ENCODE results near the gene CYB5R3. TPM values are rescaled to one million over a fixed set of nuclear protein-coding genes. Genes with fewer than 3 reads are reported as not detected.
A peak's percentile ranks its signal among the peaks of the same experiment; 100 is the strongest.

Gene CYB5R3
- polyA plus RNA-seq, 3 donors, result 49.7 to 76.4 (median 54.0) TPM

GRCh38 chr22:42685941-42686653 is 36.9 kb upstream of the CYB5R3 start:
- Histone ChIP-seq H4K20me1 (ENCODE audit: insufficient read depth, low read length) (no peaks in the 10 kb centered on the region), H3K4me2 (replicated peaks; ENCODE audit: extremely low read depth, low read length, poor library complexity, severe bottlenecking) (no peak overlapping the region), H3K27ac (ENCODE audit: low read depth in 1 of 2, low read length in 2 of 2) (no peak overlapping the region), H3K27me3 (ENCODE audit: control insufficient read depth in 2 of 2, insufficient read depth in 2 of 2, low read length in 2 of 2) (no peaks in the 10 kb centered on the region), H2AFZ (ENCODE audit: insufficient read depth, low read depth, low read length, poor library complexity, severe bottlenecking) (no peak overlapping the region), H3K9me3 (replicated peaks in 1 of 2; ENCODE audit: control insufficient read depth in 1 of 2, insufficient read depth in 1 of 2, low read length in 2 of 2) (no peaks in the 10 kb centered on the region), H3K4me3 (replicated peaks in 1 of 3; ENCODE audit: low read depth in 2 of 3, low read length in 3 of 3) (no peak overlapping the region), H3K9ac (ENCODE audit: insufficient read depth, low read length, poor library complexity, severe bottlenecking) (no peak overlapping the region), H3K79me2 (ENCODE audit: insufficient read depth, low read length) (no peaks in the 10 kb centered on the region), H3K36me3 (replicated peaks in 1 of 2; ENCODE audit: control insufficient read depth in 1 of 2, insufficient read depth in 2 of 2, low read length in 2 of 2) (no peaks in the 10 kb centered on the region), H3K4me1 (ENCODE audit: control insufficient read depth in 1 of 2, insufficient read depth in 2 of 2, low read length in 2 of 2) (no peaks in the 10 kb centered on the region)
- no peak overlapping the region for H3K4me3 Mint-ChIP-seq
- 0% methylated on average over 2 of the region's 5 CpGs for WGBS (ENCODE audit: insufficient coverage)
- no peaks in the 10 kb centered on the region for H3K36me3 Mint-ChIP-seq
- no peak for DNase-seq
- intact Hi-C loops (cut with micrococcal nuclease), result no loop called here
- H3K9me3 Mint-ChIP-seq, result no peaks in the 10 kb centered on the region
- peak overlapping the region in 1 of 7 donors; percentile 44 for H3K27ac Mint-ChIP-seq
- TF ChIP-seq, protein P1, sequence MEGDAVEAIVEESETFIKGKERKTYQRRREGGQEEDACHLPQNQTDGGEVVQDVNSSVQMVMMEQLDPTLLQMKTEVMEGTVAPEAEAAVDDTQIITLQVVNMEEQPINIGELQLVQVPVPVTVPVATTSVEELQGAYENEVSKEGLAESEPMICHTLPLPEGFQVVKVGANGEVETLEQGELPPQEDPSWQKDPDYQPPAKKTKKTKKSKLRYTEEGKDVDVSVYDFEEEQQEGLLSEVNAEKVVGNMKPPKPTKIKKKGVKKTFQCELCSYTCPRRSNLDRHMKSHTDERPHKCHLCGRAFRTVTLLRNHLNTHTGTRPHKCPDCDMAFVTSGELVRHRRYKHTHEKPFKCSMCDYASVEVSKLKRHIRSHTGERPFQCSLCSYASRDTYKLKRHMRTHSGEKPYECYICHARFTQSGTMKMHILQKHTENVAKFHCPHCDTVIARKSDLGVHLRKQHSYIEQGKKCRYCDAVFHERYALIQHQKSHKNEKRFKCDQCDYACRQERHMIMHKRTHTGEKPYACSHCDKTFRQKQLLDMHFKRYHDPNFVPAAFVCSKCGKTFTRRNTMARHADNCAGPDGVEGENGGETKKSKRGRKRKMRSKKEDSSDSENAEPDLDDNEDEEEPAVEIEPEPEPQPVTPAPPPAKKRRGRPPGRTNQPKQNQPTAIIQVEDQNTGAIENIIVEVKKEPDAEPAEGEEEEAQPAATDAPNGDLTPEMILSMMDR (IDR thresholded peaks at IDR 0.05), result no peak
- peaks cover 5% of the 10 kb centered on the region for H3K4me1 Mint-ChIP-seq
- peaks cover 3 to 11% (median 6%) of the 10 kb centered on the region in 3 donors for H3K27me3 Mint-ChIP-seq (ENCODE audit: low read depth in 3 of 3)

DNA sequence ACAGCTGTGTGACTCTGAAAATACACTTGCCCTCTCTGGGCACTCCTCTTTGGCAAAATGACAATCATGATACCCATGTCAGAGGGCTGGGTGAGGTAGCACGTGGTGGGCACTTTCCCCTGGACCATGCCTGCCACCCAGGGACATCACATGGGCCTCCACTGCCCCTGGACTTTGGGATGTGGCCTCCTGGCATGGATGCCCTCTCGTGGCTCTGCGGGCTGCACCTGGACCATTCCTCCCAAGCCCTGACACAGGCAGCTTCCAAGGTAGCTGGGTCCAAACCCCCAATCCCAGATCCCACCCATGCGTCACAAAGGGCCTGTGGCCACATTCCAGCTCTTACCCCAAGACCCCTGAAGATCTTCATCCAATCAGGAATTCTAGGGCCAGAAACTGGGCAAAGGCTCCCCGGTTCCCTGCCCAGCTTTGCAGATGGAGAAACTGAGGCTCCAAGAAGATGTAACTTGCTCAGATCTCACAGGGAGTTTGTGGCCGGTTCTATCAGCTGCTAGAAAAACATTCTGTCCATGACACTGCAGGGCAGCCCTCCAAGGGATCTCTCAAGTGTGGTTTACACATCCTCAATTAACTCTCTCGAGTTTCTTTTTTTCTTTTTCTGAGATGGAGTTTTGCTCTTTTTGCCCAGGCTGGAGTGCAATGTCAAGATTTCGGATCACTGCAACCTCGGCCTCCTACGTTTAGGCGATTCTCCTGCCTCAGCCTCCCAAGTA is 35.4 kb upstream of the CYB5R3 start:
- H3K27me3 ChIP-seq (ENCODE audit: control insufficient read depth in 2 of 2, insufficient read depth in 2 of 2, low read length in 2 of 2), result no peaks in the 10 kb centered on the region
- Mint-ChIP-seq H3K36me3 (no peaks in the 10 kb centered on the region), H3K4me1 (peaks cover 16% of the 10 kb centered on the region), H3K27ac (no peak overlapping the region), H3K9me3 (peaks cover 0 to under 1% (median 0%) of the 10 kb centered on the region in 7 donors), H3K4me3 (no peak overlapping the region), H3K27me3 (ENCODE audit: low read depth in 3 of 3) (peaks cover 3 to 9% (median 6%) of the 10 kb centered on the region in 3 donors)
- TF ChIP-seq, protein P1 (IDR thresholded peaks at IDR 0.05), result no peak
- H3K4me1 ChIP-seq (ENCODE audit: control insufficient read depth in 1 of 2, insufficient read depth in 2 of 2, low read length in 2 of 2), result no peaks in the 10 kb centered on the region
- no peak for DNase-seq
- intact Hi-C loops (cut with micrococcal nuclease), result no loop called here
- no peak overlapping the region for H3K27ac ChIP-seq (ENCODE audit: low read depth in 1 of 2, low read length in 2 of 2)
- no peak overlapping the region for H3K9ac ChIP-seq (ENCODE audit: insufficient read depth, low read length, poor library complexity, severe bottlenecking)
- no peaks in the 10 kb centered on the region for H3K36me3 ChIP-seq (replicated peaks in 1 of 2; ENCODE audit: control insufficient read depth in 1 of 2, insufficient read depth in 2 of 2, low read length in 2 of 2)
- no peaks in the 10 kb centered on the region for H4K20me1 ChIP-seq (ENCODE audit: insufficient read depth, low read length)
- no peak overlapping the region for H3K4me2 ChIP-seq (replicated peaks; ENCODE audit: extremely low read depth, low read length, poor library complexity, severe bottlenecking)
- no peaks in the 10 kb centered on the region for H3K79me2 ChIP-seq (ENCODE audit: insufficient read depth, low read length)
- H3K4me3 ChIP-seq (replicated peaks in 1 of 3; ENCODE audit: low read depth in 2 of 3, low read length in 3 of 3), result no peak overlapping the region
- no peak overlapping the region for H2AFZ ChIP-seq (ENCODE audit: insufficient read depth, low read depth, low read length, poor library complexity, severe bottlenecking)
- no peaks in the 10 kb centered on the region for H3K9me3 ChIP-seq (replicated peaks in 1 of 2; ENCODE audit: control insufficient read depth in 1 of 2, insufficient read depth in 1 of 2, low read length in 2 of 2)
- WGBS (ENCODE audit: insufficient coverage), result 97% methylated on average over 8 of the region's 11 CpGs
